Stimulated activated CD8-positive, alpha-beta memory T cell treated with anti-CD3 and anti-CD28 coated beads, Interleukin-15, amount 100 ng/mL, for 4 hours (primary cell): ENCODE measurements around the gene DOCK11.
"Not testable (repeated sequence)": the region's sequence is repeated elsewhere in the genome, so short reads cannot be mapped to it uniquely, and the experiment has no call there.

ENCODE experiments used
- DNase-seq, 2 donors: peaks; one replicate each; pipeline ENCODE4 v3.0.0-alpha.2; 2020; ENCODE audit warnings: low read depth in 2 of 2

DOCK11 gene

DNA sequence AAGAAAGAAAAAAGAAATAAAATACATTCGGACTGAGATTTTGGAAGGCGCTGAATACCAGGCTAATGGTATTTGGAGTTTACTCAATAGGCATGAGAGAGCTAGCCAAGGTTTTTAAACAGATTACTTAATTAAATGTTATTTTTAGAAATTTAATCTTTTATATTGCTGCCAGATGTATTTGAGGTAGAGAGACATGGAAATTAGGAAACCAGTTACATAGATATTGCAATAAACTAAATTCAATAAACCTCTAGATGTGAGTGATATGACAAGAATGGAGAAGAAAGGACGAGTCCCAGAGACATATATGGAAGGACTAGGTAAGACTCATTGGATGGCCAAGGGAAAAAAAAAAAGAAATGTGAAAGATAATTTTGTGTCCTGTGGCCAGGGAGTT lies 193.3 kb downstream of the DOCK11 start:
- no peak for DNase-seq

DNA sequence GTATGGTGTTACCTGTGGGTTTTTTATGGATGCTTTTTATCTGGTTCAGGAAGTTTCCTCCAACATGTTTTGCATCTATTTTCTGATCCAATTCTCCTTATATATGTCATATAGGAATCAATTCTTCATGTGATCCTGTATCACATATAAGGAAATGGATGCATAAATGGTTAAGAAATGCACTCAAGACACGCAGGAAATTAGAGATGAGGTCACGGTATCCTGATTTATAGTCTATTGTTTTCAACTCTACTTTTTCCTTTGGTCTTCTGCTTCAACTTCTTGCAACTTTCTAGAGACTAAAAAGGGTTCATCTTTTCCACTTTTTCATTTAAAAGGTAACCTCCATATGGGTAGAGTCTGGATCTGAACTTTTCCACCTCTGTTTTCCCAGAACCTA lies 198.2 kb downstream of the DOCK11 start:
- DNase-seq: no peak

DNA sequence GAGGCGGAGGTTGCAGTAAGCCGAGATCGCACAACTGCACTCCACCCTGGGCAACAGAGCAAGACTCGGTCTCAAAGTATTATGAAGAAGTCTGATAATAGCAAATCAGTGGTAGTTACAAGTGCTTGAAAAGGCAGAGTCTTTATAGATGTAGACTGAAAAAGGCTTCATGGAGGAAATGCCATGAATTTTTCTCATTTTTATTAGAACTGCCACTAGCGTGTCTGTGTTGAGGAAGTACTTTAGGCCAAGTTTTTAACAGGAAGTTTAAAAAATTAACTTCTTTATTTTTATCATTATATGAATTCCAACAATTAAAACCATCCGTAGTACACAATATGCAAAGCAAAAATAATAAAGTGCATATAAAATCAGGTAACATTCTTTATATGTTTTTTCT lies 199.0 kb downstream of the DOCK11 start:
- no peak for DNase-seq

DNA sequence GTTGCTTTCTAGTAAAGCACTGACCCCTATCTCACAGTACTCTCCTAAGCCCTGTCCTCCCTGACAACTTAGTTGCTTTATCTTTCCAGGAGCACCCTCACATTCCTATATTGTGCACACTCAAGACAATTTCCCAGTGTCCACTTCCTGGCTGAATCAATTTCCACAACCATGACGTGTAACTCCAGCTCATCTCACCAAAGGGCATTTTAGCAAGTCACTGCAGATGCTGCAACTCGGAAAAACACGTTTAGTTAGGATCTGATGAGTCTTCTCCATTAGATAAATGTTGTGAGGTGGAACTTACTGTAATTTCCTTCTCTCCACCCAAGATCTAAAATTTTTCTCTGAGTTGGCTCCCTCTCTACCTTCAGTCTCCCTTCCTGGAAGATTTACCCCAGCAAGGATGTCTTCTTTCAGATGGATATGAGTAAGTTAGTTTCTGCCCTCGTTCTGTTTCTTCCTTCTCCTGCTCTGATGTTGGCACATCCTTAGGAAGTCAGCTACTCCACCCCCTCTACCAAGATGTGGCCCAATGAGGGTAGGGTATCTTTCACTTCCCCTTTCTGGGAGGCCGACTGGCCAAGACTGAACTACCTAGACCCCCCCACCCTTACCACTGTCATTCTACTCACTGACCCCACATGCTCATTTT lies 203.0 kb downstream of the DOCK11 start:
- no peak for DNase-seq

DNA sequence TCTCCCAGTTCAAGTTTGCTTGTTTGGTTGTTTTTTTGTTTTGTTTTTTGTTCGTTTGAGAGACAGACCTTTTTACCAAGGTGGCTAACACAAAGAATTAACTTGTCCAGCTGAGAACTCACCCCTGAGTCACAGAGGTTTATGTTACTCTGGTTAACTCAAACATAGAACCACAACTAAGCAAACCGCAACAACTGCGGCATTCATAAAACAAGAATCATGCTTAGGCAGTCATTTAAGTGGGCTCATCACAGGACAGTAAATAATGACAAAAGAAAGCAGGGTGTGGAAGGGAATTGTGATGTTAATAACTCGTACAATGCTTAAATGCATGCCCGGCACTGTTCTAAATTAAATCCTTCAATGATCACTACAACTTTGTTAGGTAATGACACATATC lies 207.1 kb downstream of the DOCK11 start:
- no peak for DNase-seq

DNA sequence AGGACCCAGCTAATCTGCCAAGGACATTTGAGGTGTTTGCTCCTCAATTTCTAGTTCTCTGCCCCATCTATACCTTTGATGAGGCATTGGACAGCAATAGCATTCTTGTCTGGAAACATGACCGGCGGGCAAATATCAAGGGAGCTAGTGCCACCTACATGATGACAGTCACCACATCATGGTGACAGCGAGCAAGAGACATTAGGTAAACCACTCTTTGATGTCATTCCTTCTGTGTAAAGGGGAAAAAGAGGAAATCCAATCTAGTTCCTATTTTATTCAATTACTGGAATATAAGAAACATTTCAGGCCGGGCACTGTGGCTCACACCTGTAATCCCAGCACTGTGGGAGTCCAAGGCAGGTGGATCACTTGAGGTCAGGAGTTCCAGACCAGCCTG lies 211.1 kb downstream of the DOCK11 start:
- DNase-seq: no peak

DNA sequence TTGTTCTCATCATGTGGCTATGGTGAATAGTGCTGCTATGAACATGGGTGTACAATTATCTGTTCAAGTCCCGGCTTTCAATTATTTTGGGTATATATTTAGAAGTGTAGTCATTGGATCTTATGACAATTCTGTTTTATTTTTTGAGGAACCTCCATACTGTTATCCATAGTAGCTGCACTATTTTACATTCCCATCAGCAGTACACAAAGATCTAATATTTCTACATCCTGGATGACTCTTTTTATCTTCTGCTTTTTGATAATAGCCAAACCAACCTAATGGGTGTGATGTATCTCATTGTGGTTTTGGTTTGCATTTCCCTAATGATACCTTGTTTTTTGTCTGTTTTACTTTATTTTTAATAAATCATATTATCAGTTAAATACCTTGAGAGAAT lies 218.9 kb downstream of the DOCK11 start:
- no peak for DNase-seq

DNA sequence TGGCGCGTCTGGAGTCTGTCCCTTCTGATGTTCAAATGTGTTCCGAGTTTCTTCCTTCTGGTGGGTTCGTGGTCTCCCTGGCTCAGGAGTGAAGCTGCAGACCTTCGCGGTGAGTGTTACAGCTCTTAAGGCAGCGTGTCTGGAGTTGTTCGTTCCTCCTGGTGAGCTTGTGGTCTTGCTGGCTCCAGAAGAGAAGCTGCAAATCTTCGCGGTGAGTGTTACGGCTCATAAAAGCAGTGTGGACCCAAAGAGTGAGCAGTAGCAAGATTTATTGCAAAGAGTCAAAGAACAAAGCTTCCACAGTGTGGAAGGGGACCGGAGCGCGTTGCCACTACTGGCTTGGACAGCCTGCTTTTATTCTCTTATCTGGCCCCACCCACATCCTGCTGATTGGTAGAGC lies 220.3 kb downstream of the DOCK11 start:
- DNase-seq: not testable (repeated sequence)

DNA sequence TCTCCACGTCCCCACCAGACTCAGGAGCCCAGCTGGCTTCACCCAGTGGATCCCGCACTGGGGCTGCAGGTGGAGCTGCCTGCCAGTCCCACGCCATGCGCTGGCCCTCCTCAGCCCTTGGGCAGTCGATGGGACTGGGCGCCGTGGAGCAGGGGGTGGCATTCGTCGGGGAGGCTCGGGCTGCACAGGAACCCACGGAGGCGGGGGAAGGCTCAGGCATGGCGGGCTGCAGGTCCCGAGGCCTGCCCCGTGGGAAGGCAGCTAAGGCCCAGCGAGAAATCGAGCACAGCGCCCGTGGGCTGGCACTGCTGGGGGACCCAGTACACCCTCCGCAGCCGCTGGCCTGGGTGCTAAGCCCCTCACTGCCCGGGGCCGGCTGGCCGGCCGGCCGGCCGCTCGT lies 221.2 kb downstream of the DOCK11 start:
- not testable (repeated sequence) for DNase-seq

DNA sequence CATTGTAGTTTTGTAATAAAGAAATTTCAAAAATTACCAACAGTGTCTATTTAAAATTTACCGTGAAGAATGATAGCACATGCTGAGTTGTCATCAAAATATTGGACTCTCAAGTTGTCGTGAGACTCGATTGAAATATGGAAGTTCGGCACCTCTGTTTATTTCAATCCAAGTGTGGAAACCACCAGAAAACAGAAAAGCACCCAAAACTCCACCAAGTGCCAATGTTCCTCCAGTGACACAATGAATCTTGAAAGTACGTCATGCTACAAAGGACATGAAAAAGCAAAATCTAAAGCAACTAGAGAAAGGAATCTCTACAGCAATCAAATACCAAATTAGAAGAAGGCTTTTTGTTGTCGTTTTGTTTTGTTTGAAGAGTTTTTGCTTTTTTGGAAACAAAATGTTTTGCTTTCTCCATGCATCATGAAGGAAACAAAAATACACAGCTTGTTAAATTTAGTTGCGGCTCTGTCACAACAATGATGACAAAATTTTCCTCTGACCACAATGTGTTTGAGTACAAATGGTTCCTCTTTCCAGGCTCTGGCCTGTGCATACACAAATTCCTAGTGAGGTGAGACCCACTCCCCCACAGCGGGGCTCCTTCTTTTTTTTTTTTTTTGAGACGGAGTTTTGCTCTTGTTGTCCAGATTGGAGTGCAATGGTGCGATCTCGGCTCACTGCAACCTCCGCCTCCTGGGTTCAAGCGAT lies 222.2 kb downstream of the DOCK11 start:
- DNase-seq: no peak

DNA sequence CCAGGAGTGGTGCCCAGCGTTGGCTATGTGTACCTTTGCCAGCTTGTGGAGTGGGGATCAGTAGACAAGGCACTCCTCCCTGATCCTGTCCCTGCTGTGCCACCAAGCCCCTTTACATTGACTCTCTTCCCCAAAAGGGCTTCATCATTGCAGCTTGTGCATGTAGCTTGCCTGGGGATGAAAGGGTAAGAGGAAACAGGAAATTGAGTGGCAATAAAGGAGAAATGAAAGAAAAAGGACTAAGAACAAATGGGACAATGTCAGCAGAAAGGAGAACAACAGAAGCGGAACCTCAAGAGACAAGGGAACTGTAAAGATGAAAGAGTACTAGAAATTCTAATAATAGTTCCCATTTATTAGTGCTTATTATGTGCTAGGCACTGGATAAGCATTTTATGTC lies 223.1 kb downstream of the DOCK11 start:
- DNase-seq: no peak

DNA sequence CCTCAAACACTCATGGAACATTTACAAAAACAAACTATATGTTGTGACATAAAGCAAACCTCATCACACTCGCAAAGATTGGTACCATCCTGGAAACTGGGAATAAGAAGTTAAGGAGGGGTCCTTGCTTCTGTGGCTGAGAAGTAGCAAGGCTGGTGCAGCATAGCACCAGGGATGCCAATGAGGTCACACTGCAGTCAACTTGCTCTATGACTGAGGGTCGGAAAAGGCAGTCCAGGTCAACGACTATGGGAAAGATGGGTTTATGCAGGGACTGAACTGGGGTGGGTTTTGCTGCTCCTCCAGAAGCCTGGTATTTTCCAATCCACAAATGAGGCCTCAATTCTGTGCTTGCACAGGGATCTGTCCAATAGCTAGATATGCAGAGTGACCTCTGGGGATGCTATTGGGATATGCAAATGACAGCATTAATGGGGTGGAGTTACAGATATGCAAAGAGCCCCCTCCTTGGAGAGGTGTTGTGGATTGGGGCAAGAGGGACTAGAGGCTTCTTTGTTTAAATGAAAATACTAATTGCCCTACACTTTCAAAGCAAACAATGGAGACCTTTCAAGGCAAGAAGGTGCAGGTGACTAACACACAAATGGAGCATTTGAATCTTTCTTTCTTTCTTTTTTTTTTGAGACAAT lies 224.6 kb downstream of the DOCK11 start:
- DNase-seq: no peak

DNA sequence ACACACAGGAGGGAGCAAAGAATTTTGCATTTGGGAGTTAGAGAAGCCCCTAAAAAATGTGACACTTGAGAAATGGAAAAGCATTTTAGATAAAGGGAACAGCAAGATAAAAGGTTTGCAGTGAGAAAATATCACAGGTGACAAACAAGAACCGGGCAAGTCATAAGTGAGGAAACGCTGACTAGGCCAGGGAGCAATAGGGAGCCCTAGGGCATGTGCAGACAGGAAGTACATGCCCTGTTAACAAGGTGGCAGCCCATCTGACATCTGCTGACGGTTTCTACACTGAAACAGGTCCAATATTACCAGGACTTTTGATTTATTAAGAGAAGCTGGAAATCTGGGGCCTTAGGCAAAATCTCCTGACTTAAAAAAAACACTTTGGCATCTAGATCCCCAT lies 227.8 kb downstream of the DOCK11 start:
- no peak for DNase-seq

DNA sequence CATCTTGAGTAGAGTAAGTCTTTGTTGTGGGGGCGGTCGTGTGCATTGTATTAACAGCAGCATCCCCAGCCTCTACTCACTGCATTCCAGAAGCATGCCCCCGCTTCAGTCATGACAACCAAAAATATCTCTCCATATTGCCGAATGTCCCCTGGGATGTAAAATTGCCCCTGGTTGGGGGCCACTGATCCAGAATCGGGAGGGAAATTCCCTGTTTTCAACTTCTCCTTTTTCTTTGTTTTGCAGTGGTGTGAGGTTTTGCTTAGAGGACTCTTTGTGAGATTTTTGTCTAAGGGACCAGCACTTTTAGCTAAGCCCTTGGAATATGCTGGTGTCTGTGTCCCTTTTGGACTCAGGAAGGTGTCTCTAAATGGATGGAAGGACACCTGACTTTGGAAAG lies 228.8 kb downstream of the DOCK11 start:
- DNase-seq: no peak

DNA sequence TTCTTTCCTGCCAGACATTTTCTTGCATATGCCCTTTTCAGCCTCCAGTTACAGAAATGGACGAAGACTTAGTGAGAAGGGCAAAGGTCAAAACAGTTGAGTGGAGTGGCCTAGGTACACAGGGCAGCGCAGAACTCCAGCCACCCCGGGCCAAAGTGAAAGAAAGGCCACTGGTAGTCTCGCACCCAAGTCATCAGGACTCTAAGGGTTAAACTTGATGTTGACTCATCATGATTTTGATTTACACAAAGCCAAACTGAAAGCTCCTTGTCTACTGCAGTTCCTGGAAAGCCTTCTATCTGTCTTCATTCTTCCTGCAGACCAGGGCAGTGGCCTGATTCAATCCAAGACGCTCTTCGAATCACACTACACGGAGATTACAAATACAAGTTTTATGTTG lies 229.2 kb downstream of the DOCK11 start:
- no peak for DNase-seq

DNA sequence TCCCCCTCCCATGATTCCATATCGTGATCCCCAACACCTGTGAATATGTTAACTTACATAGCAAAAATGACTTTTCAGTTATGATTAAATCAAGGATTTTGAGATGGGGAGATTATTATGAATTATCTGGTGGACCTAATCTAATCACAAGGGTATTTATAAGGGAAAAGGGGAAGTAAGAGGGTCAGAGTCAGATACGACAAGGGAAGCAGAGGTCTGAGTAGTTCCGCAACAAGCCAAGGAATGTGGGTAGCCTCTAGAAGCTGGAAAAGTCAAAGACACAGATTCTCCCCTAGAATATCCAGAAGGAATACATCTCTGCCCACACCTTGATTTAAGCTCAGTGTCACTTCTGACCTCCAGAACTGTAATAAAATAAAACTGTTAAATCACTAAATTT lies 230.8 kb downstream of the DOCK11 start:
- DNase-seq: no peak

DNA sequence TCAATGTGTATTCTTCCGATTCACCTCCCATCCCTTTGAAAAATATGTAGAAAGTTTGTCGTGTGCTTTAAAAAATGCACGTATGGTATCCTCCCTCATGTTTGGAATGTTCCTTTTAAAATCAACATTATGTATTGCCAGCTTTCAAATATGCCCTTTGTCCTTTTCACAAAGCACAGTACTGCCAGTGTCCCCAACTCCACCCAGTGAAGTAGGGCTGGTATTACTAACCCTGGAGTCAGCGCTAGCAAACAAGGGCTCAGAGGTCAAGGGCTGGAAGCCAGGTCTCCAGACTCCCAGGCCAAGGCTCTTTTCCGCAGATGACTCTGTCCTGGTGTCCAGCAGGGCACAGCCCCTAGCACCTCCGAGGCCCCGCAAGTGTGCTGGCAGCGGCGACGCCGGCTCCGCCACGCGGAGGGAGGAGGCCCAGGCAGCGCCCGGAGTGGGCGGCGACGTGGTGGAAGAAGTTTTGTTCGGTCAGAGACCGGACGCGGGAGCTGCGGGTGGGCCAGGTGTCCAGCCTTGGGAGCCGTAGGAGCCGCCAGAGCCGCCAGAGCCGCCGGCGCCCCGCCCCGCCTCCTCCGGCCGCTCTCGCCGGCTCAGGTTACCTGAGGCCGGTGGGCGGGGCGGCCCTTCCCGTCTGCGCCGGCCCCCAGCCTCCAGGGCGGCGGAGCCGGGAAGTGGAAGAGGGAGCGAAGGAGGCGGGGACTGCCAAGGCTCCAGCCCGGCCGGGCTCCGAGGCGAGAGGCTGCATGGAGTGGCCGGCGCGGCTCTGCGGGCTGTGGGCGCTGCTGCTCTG lies 231.5 kb downstream of the DOCK11 start, which contains the start of gene IL13RA1:
TSS of gene IL13RA1 (plus strand) at position 720 of the 799 bp plus-strand sequence. CDS start at position 753, 33 bp downstream.
- DNase-seq: no peak

DNA sequence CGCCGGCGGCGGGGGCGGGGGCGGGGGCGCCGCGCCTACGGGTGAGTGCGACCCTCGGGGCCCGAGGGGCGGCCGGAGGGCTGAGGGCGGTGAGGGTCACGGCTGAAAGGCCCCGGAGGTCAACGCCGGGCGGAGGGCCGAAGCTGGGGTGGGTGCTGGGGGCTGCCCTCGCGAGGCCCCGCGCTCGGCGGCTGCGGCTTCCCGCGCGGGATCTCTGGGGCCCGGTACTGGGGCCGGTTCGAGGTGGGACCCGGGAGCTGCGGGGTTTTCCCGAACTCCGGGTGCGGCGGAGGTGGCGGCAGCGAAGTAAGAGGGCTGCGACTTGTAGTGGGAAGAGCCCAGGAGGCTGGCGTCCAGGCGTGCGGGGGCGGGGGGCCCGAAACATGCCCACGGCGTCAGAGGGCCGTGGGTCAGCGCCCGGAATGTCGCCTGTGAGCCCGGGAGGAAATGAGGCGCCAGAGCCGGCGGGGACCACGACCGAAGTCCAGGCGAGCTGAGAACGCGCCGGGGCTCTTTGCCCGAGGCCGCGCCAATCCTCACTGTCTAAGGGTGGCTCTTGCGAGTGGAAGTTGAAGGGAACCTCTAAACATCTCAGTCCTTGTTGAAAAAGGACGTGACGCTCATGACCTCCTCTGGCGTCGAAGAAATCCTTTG lies 232.2 kb downstream of the DOCK11 start:
- no peak for DNase-seq

DNA sequence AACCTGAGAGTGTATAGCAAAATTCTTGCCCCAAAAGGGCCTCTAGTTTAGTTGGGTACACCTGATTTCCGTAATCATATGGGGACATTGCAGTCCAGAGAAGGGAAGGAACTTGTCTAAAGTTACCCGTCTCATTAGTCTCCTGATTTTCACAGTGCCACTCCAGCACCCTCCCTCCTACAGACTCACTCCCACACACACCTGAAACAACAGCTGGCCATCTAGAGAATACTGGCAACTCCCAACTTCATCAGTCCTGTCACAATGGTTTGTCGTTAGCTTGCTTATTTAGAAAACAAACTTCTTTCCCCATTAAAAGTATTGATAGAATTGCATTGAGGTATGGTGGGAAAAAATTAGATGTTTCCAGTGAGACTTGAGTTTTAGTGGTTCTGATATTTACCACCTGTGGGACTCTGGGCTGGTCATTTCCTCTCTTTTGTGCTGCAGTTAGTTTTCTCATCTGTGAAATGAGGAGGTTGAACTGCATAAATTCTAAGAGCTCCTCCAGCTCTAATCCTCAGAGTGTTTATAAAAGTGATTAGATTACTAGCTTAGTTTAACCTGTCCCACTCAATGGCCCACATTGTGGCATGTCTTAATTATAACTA lies 233.5 kb downstream of the DOCK11 start:
- DNase-seq: no peak

DNA sequence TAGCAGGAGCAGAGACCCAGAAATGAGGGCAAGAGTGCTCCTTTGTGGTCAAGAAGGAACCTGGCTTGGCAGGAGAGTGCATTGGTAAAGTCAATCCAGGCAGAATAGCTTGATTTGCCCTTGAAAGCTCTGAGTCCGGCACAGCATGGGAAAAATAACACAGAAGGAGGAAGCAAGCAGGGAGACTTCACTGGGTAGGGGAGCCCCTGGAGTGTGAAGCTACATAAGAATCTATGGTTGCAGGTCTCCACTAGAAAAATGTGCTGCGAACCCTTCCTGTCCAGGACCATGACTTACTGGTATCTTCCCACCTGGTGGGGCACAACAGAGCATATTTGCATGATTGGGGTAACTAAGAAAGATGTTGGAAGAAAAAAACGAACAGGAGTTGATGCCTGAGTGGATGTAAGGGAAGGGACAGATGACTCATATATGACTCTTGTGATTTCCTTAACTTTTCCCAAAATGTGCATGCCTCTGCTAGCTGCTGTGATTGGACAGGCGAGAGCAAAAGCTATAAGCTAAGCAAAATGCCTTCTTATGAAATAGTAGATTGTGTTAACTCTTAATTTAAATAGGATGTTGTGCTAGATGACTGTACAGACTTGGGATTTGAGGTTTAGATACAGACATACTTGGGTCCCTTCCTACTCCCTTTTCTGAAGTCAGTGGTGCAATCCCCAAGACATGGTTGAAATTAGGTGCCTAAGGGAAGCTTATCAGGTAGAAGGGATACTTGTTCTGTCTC lies 235.1 kb downstream of the DOCK11 start:
- no peak for DNase-seq

DNA sequence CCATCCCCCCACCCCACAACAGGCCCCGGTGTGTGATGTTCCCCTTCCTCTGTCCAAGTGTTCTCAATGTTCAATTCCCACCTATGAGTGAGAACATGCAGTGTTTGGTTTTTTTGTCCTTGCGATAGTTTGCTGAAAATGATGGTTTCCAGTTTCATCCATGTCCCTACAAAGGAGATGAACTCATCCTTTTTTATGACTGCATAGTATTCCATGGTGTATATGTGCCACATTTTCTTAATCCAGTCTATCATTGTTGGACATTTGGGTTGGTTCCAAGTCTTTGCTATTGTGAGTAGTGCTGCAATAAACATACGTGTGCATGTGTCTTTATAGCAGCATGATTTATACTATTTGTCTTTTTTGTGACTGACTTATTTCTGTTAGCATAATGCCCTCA lies 236.9 kb downstream of the DOCK11 start:
- not testable (repeated sequence) for DNase-seq
